Mucosa of gallbladder (tissue), 1 donor: ENCODE results near the gene MPIG6B. TPM values are rescaled to one million over a fixed set of nuclear protein-coding genes. Genes with fewer than 3 reads are reported as not detected.
A peak's percentile ranks its signal among the peaks of the same experiment; 100 is the strongest.

Experiments
- DNase-seq: peaks from one replicate; pipeline ENCODE4 v3.0.0-alpha.2; 2020; ENCODE audit warnings: low spot score
- total RNA-seq: library from RNA; stranded (reverse); gene quantifications from one replicate; pipeline ENCODE4 v1.2.1, GENCODE V29; 2021
- donor health status: DM: no; HTN: no; CAD: no.

Gene MPIG6B
- total RNA-seq, 1 donor from 2014 or later: 0.37 TPM

DNA sequence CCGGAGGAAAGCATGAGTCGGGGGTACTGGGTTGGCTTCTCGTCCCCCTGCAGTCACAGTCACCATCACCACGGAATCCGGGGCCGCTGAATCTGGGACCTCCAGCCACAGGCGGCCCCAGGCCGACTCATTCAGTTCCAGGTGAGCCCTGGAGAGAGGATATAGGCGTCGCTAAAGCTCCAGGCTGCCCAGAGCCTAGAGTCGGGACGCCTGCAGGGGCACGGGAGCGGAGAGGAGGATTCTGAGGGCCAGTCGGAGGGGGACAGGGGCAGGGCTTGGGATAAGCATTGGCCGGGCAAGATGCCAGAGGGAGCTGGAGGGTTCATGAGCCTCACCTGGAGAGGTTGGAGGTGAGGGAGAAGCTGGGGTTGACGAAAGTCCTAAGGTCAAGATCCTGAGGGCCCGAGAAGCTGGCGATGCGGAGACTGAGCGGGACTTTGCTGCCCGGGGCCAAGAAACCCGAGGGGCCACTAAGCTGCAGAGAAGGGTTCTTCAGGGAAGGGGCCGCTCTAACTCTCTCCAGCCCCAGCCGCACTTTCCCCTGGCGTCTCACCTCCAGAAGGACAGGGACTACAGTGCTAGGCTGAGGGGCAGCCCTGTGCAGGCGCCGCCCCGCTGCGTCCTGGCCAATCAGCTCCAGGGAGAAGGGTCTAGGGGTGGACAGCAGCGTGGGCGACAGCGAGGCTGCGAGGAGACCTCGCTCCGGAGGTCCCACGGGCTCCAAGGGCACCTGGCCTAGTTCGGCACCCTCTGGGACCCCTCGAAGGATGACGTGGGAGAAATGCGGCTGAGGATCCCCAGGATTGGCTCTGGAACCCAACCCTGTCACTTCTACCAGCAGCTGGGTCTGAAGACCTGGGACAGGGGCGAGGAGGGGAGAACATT lies 43.0 kb downstream of the MPIG6B start:
- no peak for DNase-seq

DNA sequence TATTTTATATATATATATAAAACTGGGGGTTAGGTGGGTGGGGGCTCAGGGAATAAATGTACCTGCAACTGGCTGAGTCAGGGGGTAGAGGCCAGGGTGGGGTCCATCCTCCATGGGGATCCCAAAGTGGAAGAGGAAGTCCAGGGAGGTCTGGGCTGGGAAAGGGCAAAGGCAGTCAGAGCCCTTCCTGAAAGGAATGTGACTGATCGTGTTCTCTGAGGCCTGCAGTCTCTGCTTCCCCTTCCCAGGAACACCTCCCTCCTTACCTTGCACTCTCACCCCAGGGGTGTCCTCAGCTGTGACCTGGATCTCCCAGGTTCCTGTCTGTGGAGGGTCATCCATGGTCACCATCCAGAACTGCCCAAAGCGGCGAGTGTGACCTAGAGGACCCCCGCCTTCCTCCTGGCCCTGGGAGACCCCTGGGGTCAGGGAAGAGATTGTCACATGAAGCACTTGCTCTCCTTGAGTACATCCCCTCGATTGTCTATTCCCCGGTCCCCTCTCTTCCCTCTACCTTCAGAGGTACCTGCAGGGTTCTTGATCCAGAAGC lies 44.0 kb downstream of the MPIG6B start:
- no peak for DNase-seq

DNA sequence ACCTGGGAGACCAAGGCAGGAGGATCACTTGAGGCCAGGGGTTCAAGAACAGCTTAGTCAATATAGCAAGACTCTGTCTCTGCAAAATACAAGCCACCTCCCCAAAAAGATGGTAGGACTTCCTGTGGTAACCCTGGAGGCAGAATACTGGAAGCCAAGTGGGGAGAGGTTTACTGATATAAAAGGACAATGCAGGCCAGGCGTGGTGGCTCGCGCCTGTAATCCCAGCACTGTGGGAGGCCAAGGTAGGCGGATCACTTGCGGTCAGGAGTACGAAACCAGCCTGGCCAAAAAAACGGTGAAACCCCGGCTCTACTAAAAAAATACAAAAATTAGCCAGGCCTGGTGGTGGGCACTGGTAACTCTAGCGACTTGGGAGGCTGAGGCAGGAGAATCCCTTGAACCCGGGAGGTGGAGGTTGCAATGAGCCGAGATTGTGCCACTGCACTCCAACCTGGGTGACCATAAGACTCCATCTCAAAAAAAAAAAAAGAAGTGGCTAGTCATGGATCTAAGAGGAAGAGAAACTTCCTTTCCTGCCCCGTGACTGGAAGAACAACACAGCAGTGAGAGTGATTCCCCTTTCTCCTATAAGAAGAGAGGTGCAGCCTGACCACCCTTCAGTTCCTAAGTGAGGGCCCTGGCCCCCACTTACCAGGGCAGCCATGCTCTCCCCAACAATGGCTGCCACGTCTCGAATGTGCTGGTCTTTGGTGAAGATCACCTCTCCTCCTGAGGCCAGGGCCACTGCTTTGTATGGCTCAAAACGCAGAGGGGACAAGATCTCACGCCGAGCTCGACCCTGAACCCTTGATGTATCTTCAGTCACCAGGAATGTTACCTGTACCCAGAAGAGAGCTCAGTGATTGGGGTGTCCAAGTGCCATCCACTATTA lies 45.4 kb downstream of the MPIG6B start:
- no peak for DNase-seq

DNA sequence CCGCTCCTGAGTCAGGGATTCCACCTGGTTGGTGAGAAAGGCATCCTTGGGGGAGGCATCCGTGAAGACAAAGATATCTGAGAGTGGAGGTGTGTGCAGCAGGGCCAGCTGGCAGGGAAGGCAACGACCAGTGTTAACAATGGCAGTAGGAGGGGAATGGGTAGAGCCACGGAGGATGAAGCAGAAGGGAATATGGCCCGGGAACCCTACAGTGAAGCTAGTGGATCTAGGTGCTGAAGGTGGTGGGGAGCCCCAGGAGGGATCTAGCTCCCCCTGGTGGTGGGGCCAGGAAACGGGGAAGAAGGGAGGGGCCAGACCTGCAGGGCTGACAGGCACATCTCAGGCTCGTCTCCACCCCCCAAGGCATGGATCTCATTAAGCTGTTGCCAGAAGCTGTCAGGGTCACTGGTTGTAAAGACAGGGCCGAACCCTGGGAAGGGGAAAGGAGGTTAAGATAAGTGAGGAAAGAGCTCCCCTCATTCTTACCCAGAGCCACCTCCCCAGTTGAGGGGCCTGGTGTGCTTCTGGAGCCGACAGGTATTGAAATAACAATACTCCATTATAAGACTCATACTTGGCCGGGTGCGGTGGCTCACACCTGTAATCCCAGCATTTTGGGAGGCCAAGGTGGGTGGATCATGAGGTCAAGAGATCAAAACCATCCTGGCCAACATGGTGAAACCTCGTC lies 46.7 kb downstream of the MPIG6B start:
- DNase-seq: peak; percentile 79

DNA sequence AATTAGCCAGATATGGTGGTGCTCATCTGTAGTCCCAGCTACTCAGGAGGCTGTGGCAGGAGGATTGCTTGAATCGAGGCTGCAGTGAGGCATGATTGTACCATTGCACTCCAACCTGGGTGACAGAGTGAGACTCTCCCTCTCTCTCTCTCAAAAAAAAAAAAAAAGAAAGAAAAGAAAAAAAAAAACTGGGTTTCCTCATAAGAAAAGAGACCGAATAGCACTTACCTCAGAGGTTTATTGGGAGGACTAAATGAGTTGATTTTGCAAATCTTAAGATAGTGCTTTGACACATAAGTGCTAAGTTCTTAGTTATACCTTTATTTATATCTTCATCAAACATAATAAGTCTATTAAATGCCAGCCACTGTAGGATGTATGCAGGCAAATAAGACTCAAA lies 47.7 kb downstream of the MPIG6B start:
- no peak for DNase-seq

DNA sequence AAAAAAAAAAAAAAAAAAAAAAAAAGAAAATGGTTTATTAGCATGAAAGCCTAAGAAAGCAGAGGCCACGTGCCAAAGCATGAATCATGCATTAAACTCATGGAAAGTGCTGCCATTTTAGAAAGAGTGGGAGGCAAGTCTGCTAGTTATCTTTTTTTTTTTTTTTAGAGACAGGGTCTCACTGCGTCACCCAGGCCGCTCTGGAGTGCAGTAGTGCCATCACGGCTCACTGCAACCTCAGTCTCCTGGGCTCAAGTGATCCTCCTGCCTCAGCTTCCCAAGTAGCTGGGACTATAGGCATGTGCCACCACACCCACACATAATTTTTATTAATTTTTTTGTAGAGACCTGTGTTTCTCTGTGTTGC lies 48.8 kb downstream of the MPIG6B start:
- DNase-seq: no peak

DNA sequence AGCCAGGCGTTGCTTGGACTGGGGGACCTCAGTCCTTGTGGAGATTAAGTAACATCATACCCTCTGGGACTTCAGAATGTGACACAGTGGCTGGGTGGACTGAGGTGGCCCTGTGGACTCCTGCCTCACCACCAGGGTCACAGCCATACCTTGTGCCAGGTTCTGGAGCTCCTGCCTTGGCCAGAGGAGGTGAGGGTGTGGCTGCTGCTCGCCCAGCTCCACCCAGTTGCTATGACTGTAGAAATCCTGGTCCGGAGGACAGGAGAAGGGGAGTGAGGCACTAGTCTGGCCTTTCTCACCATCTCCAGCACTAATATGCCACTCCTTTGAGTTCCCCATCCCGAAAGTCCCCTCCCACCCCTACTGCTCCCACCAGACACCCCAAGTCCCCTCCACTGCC lies 52.0 kb downstream of the MPIG6B start:
- DNase-seq: no peak

DNA sequence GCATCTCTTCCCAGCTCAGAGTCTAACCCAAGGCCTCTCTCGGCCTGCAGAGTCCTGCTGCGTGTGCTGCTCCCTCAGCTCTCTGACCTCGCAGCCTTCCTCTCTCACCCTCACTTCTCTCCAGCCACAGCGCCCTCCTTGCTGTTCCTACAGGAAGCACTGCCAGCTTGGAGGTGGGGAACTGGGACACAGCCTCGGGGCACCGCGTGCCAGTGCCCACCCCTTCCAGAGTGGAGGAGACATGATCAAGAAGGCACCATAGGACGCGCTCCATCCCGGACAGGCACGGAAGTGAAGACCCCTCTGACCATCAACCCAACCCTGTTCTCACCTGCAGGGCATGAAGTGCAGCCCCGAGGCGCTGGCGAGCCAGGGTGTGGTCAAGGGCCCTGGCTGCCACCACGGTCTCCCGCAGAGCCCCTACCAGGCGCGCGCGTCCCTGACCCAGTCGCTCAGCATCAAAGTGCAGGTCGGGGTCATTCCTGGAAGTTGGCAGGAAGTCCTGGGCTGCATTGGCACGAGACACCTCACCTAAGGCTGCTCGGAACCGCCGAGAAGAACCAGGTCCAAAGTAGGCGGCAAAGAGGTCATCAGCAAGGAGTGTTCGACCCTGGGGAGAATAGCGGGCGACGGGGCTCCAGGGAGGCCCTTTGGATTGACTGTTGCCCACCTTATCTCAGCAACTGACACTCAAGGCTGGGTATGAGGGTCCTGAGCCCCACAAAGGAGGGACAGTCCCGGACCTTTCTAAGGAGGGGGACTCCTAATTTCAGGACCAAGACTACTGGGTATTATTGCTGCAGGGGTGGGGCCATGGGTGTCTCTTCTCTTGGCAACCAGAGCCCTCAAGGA lies 52.7 kb downstream of the MPIG6B start:
- DNase-seq: no peak

Other genes starting within 250 kb of the MPIG6B start
- 2.7 TPM for gene MICB, start 225.2 kb upstream of the MPIG6B start, total RNA-seq
- gene MCCD1, start 194.4 kb upstream of the MPIG6B start, total RNA-seq: not detected
- 246 TPM for gene DDX39B, start 181.4 kb upstream of the MPIG6B start, total RNA-seq
- 4.1 TPM for gene ATP6V1G2, start 176.8 kb upstream of the MPIG6B start, total RNA-seq
- 27.7 TPM for gene NFKBIL1, start 175.8 kb upstream of the MPIG6B start, total RNA-seq
- gene LTA, start 151.1 kb upstream of the MPIG6B start, total RNA-seq: 1.9 TPM
- gene TNF, start 147.8 kb upstream of the MPIG6B start, total RNA-seq: 6.6 TPM
- 4.9 TPM for gene LTB, start 140.9 kb upstream of the MPIG6B start, total RNA-seq
- gene LST1, start 137.1 kb upstream of the MPIG6B start, total RNA-seq: 18.4 TPM
- not detected for gene NCR3, start 130.4 kb upstream of the MPIG6B start, total RNA-seq
- 26.8 TPM for gene AIF1, start 108.1 kb upstream of the MPIG6B start, total RNA-seq
- 162 TPM for gene PRRC2A, start 102.7 kb upstream of the MPIG6B start, total RNA-seq
- 288 TPM for gene BAG6, start 70.7 kb upstream of the MPIG6B start, total RNA-seq
- gene APOM, start 67.5 kb upstream of the MPIG6B start, total RNA-seq: 2.2 TPM
- 30.5 TPM for gene C6orf47, start 62.6 kb upstream of the MPIG6B start, total RNA-seq
- 18.7 TPM for gene GPANK1, start 58.4 kb upstream of the MPIG6B start, total RNA-seq
- gene CSNK2B, start 57.3 kb upstream of the MPIG6B start, total RNA-seq: 108 TPM
- 8.1 TPM for gene LY6G5B, start 53.4 kb upstream of the MPIG6B start, total RNA-seq
- 5.2 TPM for gene LY6G5C, start 42.3 kb upstream of the MPIG6B start, total RNA-seq
- gene ABHD16A, start 20.0 kb upstream of the MPIG6B start, total RNA-seq: 103 TPM
- not detected for gene LY6G6F, start 16.5 kb upstream of the MPIG6B start, total RNA-seq
- gene LY6G6D, start 8.0 kb upstream of the MPIG6B start, total RNA-seq: not detected
- not detected for gene LY6G6C, start 1.6 kb upstream of the MPIG6B start, total RNA-seq
- 130 TPM for gene DDAH2, start 5.9 kb downstream of the MPIG6B start, total RNA-seq
- 394 TPM for gene CLIC1, start 13.2 kb downstream of the MPIG6B start, total RNA-seq
- gene MSH5, start 16.6 kb downstream of the MPIG6B start, total RNA-seq: 19.7 TPM
- 2.7 TPM for gene SAPCD1, start 39.3 kb downstream of the MPIG6B start, total RNA-seq
- gene VWA7, start 54.0 kb downstream of the MPIG6B start, total RNA-seq: 18.5 TPM
- 49.7 TPM for gene VARS1, start 72.4 kb downstream of the MPIG6B start, total RNA-seq
- 32.5 TPM for gene LSM2, start 83.6 kb downstream of the MPIG6B start, total RNA-seq
- 2.8 TPM for gene HSPA1L, start 91.9 kb downstream of the MPIG6B start, total RNA-seq
- gene HSPA1A, start 92.2 kb downstream of the MPIG6B start, total RNA-seq: 347 TPM
- gene HSPA1B, start 104.4 kb downstream of the MPIG6B start, total RNA-seq: 277 TPM
- 91.2 TPM for gene NEU1, start 139.4 kb downstream of the MPIG6B start, total RNA-seq
- 457 TPM for gene SLC44A4, start 155.6 kb downstream of the MPIG6B start, total RNA-seq
- gene EHMT2, start 174.3 kb downstream of the MPIG6B start, total RNA-seq: 63.4 TPM
- gene ZBTB12, start 178.7 kb downstream of the MPIG6B start, total RNA-seq: 11.8 TPM
- 14.8 TPM for gene C2, start 204.3 kb downstream of the MPIG6B start, total RNA-seq
- gene CFB, start 222.7 kb downstream of the MPIG6B start, total RNA-seq: 476 TPM
- gene NELFE, start 235.6 kb downstream of the MPIG6B start, total RNA-seq: 52.1 TPM
- gene SKIC2, start 235.8 kb downstream of the MPIG6B start, total RNA-seq: 81.3 TPM
- 27.6 TPM for gene DXO, start 248.8 kb downstream of the MPIG6B start, total RNA-seq